SKM-1 treated with dmso at 0.1 percent for 144 hours (cell line): ENCODE measurements around the gene MLF2.
"Not testable (repeated sequence)": the region's sequence is repeated elsewhere in the genome, so short reads cannot be mapped to it uniquely, and the experiment has no call there.

ENCODE experiments used
- DNase-seq: peaks from one replicate; lab custom pipeline; 2025; ENCODE audit not compliant: unreplicated experiment; lab: John Stamatoyannopoulos, UW

MLF2 gene

GRCh38 chr12:6735448-6736191 is 17.3 kb downstream of the MLF2 start:
- DNase-seq, result peak; percentile 13

- DNase-seq, result no peak
These were observed 18.2 kb downstream of the MLF2 start for GRCh38 chr12:6734506-6735387.

- no peak for DNase-seq
These were observed 22.8 kb downstream of the MLF2 start for GRCh38 chr12:6730169-6730568.

DNA sequence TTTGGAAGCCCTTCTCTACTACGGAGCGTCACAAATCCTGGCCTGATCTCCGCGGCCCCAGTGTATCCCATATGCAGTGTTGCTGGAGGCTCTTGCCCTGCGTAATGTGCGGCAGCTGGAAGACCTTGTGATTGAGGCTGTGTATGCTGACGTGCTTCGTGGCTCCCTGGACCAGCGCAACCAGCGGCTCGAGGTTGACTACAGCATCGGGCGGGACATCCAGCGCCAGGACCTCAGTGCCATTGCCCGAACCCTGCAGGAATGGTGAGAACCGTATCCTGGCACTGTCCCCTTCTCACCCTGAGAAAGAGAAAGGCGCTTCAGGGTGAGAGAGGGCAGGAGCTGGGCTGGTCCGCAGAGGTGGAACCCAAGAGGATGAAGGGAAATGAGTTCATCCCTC is 23.8 kb downstream of the MLF2 start:
- no peak for DNase-seq

DNA sequence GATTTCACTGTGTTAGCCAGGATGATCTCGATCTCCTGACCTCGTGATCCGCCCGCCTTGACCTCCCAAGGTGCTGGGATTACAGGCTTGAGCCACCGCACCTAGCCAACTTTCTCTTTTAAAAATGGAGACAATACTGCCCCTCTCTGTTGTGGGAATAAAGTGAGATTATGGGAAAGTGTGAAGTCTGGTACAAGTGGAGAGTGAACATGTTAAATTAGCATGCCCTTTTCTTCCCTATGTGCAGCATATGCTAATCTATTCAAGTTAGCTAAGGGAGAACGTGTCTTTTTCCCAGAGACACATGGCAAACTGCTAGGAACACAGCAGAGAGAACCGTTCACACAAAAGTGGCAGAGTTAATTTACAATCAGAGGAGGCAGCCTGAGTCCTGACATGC is 27.6 kb downstream of the MLF2 start:
- no peak for DNase-seq

DNA sequence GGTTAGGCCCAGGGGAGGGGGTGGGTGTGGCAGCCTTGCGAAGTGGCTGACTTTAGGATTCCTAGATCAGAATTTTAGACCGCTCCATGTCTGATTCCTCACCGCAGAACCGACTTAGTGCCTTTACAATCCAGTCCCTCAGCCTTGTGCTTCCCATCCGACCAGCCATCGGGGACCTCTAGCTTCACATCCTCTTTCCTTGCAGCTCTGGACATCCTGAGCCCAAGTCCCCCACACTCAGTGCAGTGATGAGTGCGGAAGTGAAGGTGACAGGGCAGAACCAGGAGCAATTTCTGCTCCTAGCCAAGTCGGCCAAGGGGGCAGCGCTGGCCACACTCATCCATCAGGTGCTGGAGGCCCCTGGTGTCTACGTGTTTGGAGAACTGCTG is 28.5 kb downstream of the MLF2 start:
- no peak for DNase-seq

GRCh38 chr12:6723607-6724408 is 29.1 kb downstream of the MLF2 start, which contains the start of gene COPS7A:
TSS of gene COPS7A (plus strand) at chr12:6724046. CDS start at chr12:6724657, 611 bp downstream.
- peak; percentile 83 for DNase-seq

DNA sequence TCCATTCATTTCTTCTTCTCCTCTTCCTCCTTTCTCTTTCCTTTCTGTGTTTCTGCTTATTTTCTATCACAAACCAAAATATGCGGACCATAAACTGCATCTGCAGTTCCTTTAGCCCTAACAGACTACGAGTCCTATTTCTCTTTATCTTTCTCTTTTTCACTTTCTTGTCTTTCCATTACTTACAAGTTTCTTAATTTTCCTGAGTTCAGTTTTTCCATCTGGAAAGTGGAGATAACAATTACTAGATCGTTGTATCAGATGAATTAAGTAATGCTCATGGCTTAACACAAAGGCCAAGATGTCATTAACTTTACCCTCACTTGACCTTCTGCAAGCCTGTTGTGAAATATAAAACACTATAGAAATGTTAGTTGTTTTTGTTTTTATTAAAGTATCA is 30.1 kb downstream of the MLF2 start:
- DNase-seq, result no peak

DNA sequence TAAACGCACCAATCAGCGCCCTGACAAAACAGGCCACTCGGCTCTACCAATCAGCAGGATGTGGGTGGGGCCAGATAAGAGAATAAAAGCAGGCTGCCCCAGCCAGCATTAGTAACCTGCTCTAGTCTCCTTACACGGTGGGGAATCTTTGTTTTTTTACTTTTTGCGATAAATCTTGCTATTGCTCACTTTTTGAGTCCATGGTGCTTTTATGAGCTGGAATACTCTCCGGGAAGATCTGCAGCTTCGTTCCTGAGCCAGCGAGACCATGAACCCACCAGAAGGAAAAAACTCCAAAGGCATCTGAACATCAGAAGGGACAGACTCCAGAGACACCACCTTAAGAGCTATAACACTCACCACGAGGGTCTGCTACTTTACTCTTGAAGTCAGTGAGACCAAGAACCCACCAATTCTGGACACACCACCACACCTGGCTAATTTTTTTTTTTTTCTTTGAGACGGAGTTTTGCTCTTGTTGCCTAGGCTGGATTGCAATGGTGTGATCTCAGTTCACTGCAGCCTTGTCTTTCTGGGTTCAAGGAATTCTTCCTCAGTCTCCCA is 36.0 kb downstream of the MLF2 start:
- no peak for DNase-seq

DNA sequence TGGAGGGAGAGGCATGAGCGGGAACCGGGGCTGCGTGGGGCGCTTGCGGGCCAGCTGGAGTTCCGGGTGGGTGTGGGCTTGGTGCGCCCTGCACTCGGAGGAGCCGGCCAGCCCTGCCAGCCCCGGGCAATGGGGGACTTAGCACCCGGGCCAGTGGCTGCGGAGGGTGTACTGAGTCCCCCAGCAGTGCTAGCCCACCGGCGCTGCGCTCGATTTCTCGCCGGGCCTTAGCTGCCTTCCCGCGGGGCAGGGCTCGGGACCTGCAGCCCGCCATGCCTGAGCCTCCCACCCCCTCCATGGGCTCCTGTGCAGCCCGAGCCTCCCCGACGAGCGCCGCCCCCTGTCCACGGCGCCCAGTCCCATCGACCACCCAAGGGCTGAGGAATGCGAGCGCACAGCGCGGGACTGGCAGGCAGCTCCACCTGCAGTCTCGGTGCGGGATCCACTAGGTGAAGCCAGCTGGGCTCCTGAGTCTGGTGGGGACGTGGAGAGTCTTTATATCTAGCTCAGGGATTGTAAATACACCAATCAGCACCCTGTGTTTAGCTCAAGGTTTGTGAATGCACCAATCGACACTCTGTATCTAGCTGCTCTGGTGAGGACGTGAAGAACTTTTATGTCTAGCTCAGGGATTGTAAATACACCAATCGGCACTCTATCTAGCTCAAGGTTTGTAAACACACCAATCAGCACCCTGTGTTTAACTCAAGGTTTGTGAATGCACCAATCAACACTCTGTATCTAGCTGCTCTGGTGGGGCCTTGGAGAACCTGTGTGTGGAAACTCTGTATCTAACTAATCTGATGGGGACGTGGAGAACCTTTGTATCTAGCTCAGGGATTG is 36.7 kb downstream of the MLF2 start:
- not testable (repeated sequence) for DNase-seq

DNA sequence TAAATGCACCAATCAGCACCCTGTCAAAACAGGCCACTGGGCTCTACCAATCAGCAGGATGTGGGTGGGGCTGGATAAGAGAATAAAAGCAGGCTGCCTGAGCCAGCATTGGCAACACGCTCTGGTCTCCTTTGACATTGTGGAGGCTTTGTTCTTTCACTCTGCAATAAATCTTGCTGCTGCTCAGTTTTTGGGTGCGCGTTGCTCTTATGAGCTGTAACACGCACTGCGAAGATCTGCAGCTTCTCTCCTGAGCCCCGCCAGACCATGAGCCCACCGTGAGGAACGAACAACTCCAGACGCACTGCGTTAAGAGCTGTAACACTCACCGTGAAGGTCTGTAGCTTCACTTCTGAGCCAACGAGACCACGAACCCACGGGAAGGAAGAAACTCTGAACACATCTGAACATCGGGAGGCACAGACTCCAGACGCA is 44.0 kb downstream of the MLF2 start:
- no peak for DNase-seq

DNA sequence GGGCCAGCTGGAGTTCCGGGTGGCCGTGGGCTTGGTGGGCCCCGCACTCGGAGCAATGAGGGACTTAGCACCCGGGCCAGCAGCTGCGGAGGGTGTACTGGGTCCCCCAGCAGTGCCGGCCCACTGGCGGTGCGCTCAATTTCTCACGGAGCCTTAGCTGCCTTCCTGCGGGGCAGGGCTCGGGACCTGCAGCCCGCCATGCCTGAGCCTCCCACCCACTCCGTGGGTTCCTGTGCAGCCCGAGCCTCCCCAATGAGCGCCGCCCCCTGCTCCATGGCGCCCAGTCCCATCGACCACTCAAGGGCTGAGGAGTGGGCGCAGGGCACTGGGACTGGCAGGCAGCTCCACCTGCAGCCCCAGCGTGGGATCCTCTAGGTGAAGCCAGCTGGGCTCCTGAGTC is 44.6 kb downstream of the MLF2 start:
- DNase-seq, result not testable (repeated sequence)

DNA sequence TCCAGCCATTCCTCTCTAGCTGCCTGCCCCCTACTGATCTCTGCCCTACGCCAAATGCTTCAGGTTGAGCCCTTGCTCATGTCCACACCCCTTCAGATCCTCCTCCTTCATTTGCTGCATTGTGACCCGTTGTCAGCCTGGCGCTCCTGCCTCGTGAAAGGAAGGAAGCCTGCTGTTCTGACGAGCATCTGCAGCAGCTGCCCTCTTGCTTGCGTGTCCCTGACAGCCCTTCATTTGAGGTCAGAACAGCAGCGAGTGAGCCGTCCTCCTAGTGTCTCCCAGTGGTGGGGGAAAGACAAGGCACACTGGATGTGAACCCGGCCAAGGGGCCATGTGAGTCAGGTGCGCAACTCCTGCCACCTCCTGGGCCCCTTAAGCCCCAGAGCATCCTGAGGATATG is 49.3 kb downstream of the MLF2 start:
- no peak for DNase-seq

DNA sequence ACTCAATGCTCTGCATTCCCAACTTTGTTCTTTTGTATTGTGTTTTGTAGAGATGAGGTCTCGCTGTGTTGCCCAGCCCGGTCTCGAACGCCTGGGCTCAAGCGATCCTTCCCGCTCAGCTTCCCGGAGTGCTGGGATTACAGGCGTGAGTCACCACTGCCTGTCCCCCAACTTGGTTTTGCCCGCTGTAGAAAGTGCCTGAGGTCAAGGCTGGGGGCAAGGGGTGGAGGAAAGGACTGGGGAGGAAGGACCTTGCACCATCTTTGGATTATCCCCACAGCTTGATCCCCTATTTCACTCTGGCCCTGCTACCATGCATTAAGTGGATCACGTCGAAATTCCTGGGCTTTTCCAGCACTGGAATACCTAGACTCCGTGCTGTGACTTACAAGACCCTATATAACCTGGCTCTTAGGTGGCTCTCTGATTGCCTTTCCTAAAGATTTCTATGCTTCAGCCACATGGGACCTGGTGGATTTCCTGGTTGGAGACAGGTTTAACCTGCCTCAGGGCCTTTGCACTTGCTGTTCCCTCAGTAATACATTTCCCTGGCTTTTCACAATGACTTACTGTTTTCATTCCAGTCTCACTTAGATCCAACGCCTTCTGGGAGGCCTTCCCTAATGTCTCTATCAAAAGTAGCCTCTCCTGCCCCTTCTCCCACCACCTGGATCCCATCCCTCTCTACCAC is 51.7 kb downstream of the MLF2 start:
- no peak for DNase-seq

DNA sequence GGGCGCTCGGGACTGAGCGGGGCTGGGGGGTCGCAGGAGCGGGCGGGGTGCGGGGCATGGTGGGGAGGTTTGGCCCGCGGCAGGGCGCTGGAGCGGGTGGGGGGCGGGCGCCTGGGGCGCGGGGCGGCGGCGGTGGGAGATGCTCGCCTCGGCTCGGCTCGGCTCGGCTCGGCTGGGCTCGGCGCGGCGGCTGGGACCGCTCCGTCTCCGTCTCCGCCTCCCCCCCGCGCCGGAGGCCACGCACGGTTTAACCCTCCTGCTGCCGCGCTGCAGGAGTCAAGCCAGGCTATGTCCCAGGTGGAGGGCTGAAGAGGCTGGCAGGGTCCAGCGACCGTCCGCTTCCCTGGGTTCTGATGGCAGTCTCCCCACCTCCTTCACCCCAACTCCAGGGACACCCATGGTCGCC is 52.3 kb downstream of the MLF2 start, which contains the start of gene PIANP:
PIANP (minus strand) TSS at position 170 of the 406 bp plus-strand sequence. CDS start 2,754 bp downstream, outside the sequence.
- DNase-seq, result no peak

- DNase-seq, result no peak
These were observed 52.8 kb downstream of the MLF2 start for GRCh38 chr12:6699989-6700645.

GRCh38 chr12:6699259-6699988 is 53.5 kb downstream of the MLF2 start:
- no peak for DNase-seq

GRCh38 chr12:6698352-6699046 is 54.4 kb downstream of the MLF2 start:
- DNase-seq, result no peak
